MCF 10A (cell line): ENCODE data around the gene CNOT2. TPM values are rescaled to one million over a fixed set of nuclear protein-coding genes. Genes with fewer than 3 reads are reported as not detected.

Source experiments
- BruUV-seq: library from RNA; stranded (reverse); fragments of 400-500 nt; replicated peaks from 2 replicates; lab custom pipeline; 2021; lab: Mats Ljungman, UMichigan
- CTCF ChIA-PET: fragments of 300-600 bp; sonication (Branson Sonifier 250); formaldehyde crosslinking; extraction: SDS; loops from one replicate; lab custom pipeline; 2021; ENCODE audit warnings: antibody characterized with exemption, inconsistent platforms; lab: Yijun Ruan, JAX
- POLR2A ChIA-PET: fragments of 300-600, 350-650 bp; sonication (Branson Sonifier 250); formaldehyde crosslinking; extraction: SDS; loops from one replicate; lab custom pipeline; 2020; ENCODE audit warnings: antibody characterized with exemption, inconsistent platforms; lab: Yijun Ruan, JAX
- DNase-seq: peaks from one replicate; pipeline ENCODE4 v3.0.0-alpha.2; 2018; ENCODE audit not compliant: unreplicated experiment
- H3K27ac Mint-ChIP-seq: one replicate; pipeline ENCODE4 v1.8.0; 2022; ENCODE audit warnings: mild to moderate bottlenecking, low read depth, mixed read lengths; ENCODE audit not compliant: unreplicated experiment
- H3K27me3 Mint-ChIP-seq: one replicate; pipeline ENCODE4 v1.8.0; 2022; ENCODE audit warnings: mixed read lengths; ENCODE audit not compliant: insufficient read depth, unreplicated experiment
- H3K36me3 Mint-ChIP-seq: one replicate; pipeline ENCODE4 v1.8.0; 2022; ENCODE audit warnings: mild to moderate bottlenecking, moderate library complexity, mixed read lengths; ENCODE audit not compliant: insufficient read depth, unreplicated experiment
- H3K4me1 Mint-ChIP-seq: one replicate; pipeline ENCODE4 v1.8.0; 2022; ENCODE audit warnings: mixed read lengths; ENCODE audit not compliant: insufficient read depth, unreplicated experiment
- H3K4me3 Mint-ChIP-seq: one replicate; pipeline ENCODE4 v1.8.0; 2022; ENCODE audit warnings: mild to moderate bottlenecking, moderate library complexity, mixed read lengths; ENCODE audit not compliant: unreplicated experiment
- H3K9me3 Mint-ChIP-seq: one replicate; pipeline ENCODE4 v1.8.0; 2022; ENCODE audit warnings: mixed read lengths; ENCODE audit not compliant: unreplicated experiment
- CTCF ChIP-seq: fragments of 200-600 bp; IDR thresholded peaks from one replicate; pipeline ENCODE4 v1.8.0; 2022; ENCODE audit warnings: antibody characterized with exemption, mild to moderate bottlenecking; ENCODE audit not compliant: unreplicated experiment
- intact Hi-C: fragments of 100-400 bp; cut with micrococcal nuclease; formaldehyde crosslinking; loops from 2 replicates; pipeline ENCODE4 v1.14.1; 2022
- total RNA-seq: library from RNA; stranded (reverse); gene quantifications from 2 replicates; pipeline ENCODE4 v1.2.3, GENCODE V29; 2022

CNOT2 gene
- total RNA-seq, 1 experiment from 2014 or later: 91.0 TPM

GRCh38 chr12:70314145-70314544 lies 70.9 kb downstream of the CNOT2 start:
- ChIA-PET POLR2A (interaction anchor here (0.6 kb wide), 1 partner anchor 1480 kb away, joined by 3 read pairs; no protein-coding TSS in a partner anchor), CTCF (interaction anchor here (0.6 to 1.5 kb wide), 3 partner anchors 13 to 416 kb away, joined by 3 to 8 read pairs (median 4); no protein-coding TSS in a partner anchor)
- Mint-ChIP-seq H3K27me3 (no peaks in the 10 kb centered on the region), H3K9me3 (no peaks in the 10 kb centered on the region), H3K27ac (no peak overlapping the region), H3K4me3 (no peak overlapping the region), H3K4me1 (no peaks in the 10 kb centered on the region), H3K36me3 (peaks cover 6% of the 10 kb centered on the region)
- intact Hi-C loops: no loop called here
- no peak for TF ChIP-seq CTCF
- no peak for DNase-seq
- no TSS peak for BruUV-seq

- no peaks in the 10 kb centered on the region for H3K4me1 Mint-ChIP-seq
- ChIA-PET CTCF (no interaction called here), POLR2A (interaction anchor here (0.9 kb wide), 1 partner anchor 9 kb away, joined by 3 read pairs; no protein-coding TSS in a partner anchor)
- no peak overlapping the region for H3K4me3 Mint-ChIP-seq
- BruUV-seq: no TSS peak
- H3K27me3 Mint-ChIP-seq: no peaks in the 10 kb centered on the region
- intact Hi-C loops: no loop called here
- TF ChIP-seq CTCF: no peak
- no peak for DNase-seq
- peaks cover 14% of the 10 kb centered on the region for H3K36me3 Mint-ChIP-seq
- no peaks in the 10 kb centered on the region for H3K9me3 Mint-ChIP-seq
- H3K27ac Mint-ChIP-seq: no peak overlapping the region
Observed at GRCh38 chr12:70317781-70318180, 74.5 kb downstream of the CNOT2 start.

GRCh38 chr12:70319605-70320004 lies 76.4 kb downstream of the CNOT2 start:
- ChIA-PET POLR2A (interaction anchor here (0.6 to 1.2 kb wide), 2 partner anchors 218 to 483 kb away, joined by 3 to 4 read pairs; no protein-coding TSS in a partner anchor), CTCF (no interaction called here)
- Mint-ChIP-seq H3K4me1 (no peaks in the 10 kb centered on the region), H3K4me3 (no peak overlapping the region), H3K27me3 (no peaks in the 10 kb centered on the region), H3K9me3 (no peaks in the 10 kb centered on the region), H3K27ac (no peak overlapping the region), H3K36me3 (peaks cover 23% of the 10 kb centered on the region)
- TF ChIP-seq CTCF: no peak
- no TSS peak for BruUV-seq
- intact Hi-C loops: no loop called here
- DNase-seq: no peak

- ChIA-PET CTCF (no interaction called here), POLR2A (no interaction called here)
- Mint-ChIP-seq H3K9me3 (no peaks in the 10 kb centered on the region), H3K4me1 (no peaks in the 10 kb centered on the region), H3K27ac (no peak overlapping the region), H3K27me3 (no peaks in the 10 kb centered on the region), H3K4me3 (no peak overlapping the region), H3K36me3 (peaks cover 29% of the 10 kb centered on the region)
- intact Hi-C loops: no loop called here
- DNase-seq: no peak
- BruUV-seq: no TSS peak
- TF ChIP-seq CTCF: no peak
Observed at GRCh38 chr12:70321191-70321590, 78.0 kb downstream of the CNOT2 start.
